ENCODE measurements around the gene MAPK8IP3.

The MAPK8IP3 gene

GRCh38 chr16:1784977-1785845, 79.2 kb downstream of the MAPK8IP3 start:
- Histone ChIP-seq H3K4me3 (replicated peaks; ENCODE audit: insufficient read depth, low read length) (no peak overlapping the region), H3K27ac (replicated peaks) (no peak overlapping the region), H3K27me3 (ENCODE audit: insufficient read depth, poor library complexity, severe bottlenecking) (no peaks in the 10 kb centered on the region)
- DNase-seq (ENCODE audit: low read depth in 1 of 2, low spot score in 1 of 2), result no peak
- TF ChIP-seq SPI1 (IDR thresholded peaks at IDR 0.05; ENCODE audit: borderline replicate concordance, low read depth) (no peak), POLR2AphosphoS5 (IDR thresholded peaks at IDR 0.05; ENCODE audit: low read depth) (no peak), REST (IDR thresholded peaks at IDR 0.05; ENCODE audit: insufficient replicate concordance, low read depth) (no peak), CTCF (IDR thresholded peaks at IDR 0.05; ENCODE audit: insufficient read depth, low read length) (no peak), GABPA (IDR thresholded peaks at IDR 0.05; ENCODE audit: low read depth) (no peak)

GRCh38 chr16:1785846-1786170, 79.8 kb downstream of the MAPK8IP3 start:
- H3K27me3 ChIP-seq (ENCODE audit: insufficient read depth, poor library complexity, severe bottlenecking), result no peaks in the 10 kb centered on the region
- H3K4me3 ChIP-seq (replicated peaks; ENCODE audit: insufficient read depth, low read length), result no peak overlapping the region
- H3K27ac ChIP-seq (replicated peaks), result no peak overlapping the region
- TF ChIP-seq POLR2AphosphoS5 (IDR thresholded peaks at IDR 0.05; ENCODE audit: low read depth) (no peak), GABPA (IDR thresholded peaks at IDR 0.05; ENCODE audit: low read depth) (no peak), REST (IDR thresholded peaks at IDR 0.05; ENCODE audit: insufficient replicate concordance, low read depth) (no peak), CTCF (IDR thresholded peaks at IDR 0.05; ENCODE audit: insufficient read depth, low read length) (no peak)
- no peak for DNase-seq (ENCODE audit: low read depth in 1 of 2, low spot score in 1 of 2)

GRCh38 chr16:1786242-1787055, 80.5 kb downstream of the MAPK8IP3 start:
- Histone ChIP-seq H3K27me3 (ENCODE audit: insufficient read depth, poor library complexity, severe bottlenecking) (no peaks in the 10 kb centered on the region), H3K27ac (replicated peaks) (no peak overlapping the region), H3K4me3 (replicated peaks; ENCODE audit: insufficient read depth, low read length) (no peak overlapping the region)
- TF ChIP-seq CTCF (IDR thresholded peaks at IDR 0.05; ENCODE audit: insufficient read depth, low read length) (no peak), GABPA (IDR thresholded peaks at IDR 0.05; ENCODE audit: low read depth) (no peak), SPI1 (IDR thresholded peaks at IDR 0.05; ENCODE audit: borderline replicate concordance, low read depth) (no peak), POLR2AphosphoS5 (IDR thresholded peaks at IDR 0.05; ENCODE audit: low read depth) (no peak), REST (IDR thresholded peaks at IDR 0.05; ENCODE audit: insufficient replicate concordance, low read depth) (no peak)
- DNase-seq (ENCODE audit: low read depth in 1 of 2, low spot score in 1 of 2), result no peak
